Measurements from ENCODE around the gene STARD10. TPM values are rescaled to one million over a fixed set of nuclear protein-coding genes. Genes with fewer than 3 reads are reported as not detected.
A peak's percentile ranks its signal among the peaks of the same experiment; 100 is the strongest.

The STARD10 gene
- total RNA-seq, 2 experiments from 2014 or later: 10.4 to 12.9 TPM

DNA sequence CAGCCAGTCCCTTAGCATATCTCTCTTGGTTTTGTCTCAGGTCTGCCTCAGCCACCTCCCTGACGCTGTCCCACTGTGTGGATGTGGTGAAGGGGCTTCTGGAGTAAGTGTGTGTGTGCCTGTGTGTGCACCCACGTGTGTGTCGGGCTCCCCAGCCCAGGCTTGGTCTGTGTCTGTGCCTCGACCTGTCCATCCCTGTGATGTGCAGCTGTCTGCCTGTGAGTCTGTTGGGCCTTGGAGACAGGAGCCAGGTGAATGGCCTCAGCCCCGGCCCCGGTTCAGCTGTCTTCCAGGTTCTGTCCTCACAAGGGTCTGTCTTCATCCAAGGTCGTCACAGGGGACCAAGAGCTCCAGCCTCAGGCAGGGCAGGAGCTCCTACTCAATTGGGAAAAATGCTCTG, 30.2 kb upstream of the STARD10 start:
- TF ChIP-seq EZH2phosphoT487 (IDR thresholded peaks at IDR 0.05; ENCODE audit: borderline replicate concordance, low read depth, low read length) (no peak), CTCF (conservative IDR thresholded peaks at IDR 0.05; ENCODE audit: low read length) (no peak)
- no TSS peak for BruUV-seq (replicated peaks)
- peaks cover 22% of the 10 kb centered on the region for H3K4me1 ChIP-seq (ENCODE audit: insufficient read depth, low read length, poor library complexity, severe bottlenecking)
- H3K4me2 ChIP-seq (ENCODE audit: low read length): no peak overlapping the region
- H3K4me3 ChIP-seq (ENCODE audit: low read depth, low read length, poor library complexity, severe bottlenecking): no peak overlapping the region
- H2AFZ ChIP-seq (ENCODE audit: low read length): no peak overlapping the region
- no peaks in the 10 kb centered on the region for H4K20me1 ChIP-seq (ENCODE audit: insufficient read depth, low read length)
- ChIA-PET CTCF (ENCODE audit: unreplicated experiment) (no interaction called here), POLR2A (no interaction called here)
- peak overlapping the region; percentile 24 for H3K27ac ChIP-seq (ENCODE audit: low read depth, low read length, poor library complexity, severe bottlenecking)
- H3K36me3 ChIP-seq (ENCODE audit: insufficient read depth, low read length): peaks cover 87% of the 10 kb centered on the region
- no peaks in the 10 kb centered on the region for H3K9me3 ChIP-seq (ENCODE audit: low read length)
- H3K9me2 ChIP-seq (ENCODE audit: insufficient read depth, low read length): no peaks in the 10 kb centered on the region
- H3K79me2 ChIP-seq (ENCODE audit: insufficient read depth, low read depth, low read length): no peaks in the 10 kb centered on the region
- intact Hi-C loops (cut with micrococcal nuclease; ENCODE audit: unreplicated experiment): loop anchor here (1.0 kb wide), 1 partner anchor 25 kb away; no protein-coding TSS in a partner anchor
- DNase-seq (ENCODE audit: low spot score): no peak

DNA sequence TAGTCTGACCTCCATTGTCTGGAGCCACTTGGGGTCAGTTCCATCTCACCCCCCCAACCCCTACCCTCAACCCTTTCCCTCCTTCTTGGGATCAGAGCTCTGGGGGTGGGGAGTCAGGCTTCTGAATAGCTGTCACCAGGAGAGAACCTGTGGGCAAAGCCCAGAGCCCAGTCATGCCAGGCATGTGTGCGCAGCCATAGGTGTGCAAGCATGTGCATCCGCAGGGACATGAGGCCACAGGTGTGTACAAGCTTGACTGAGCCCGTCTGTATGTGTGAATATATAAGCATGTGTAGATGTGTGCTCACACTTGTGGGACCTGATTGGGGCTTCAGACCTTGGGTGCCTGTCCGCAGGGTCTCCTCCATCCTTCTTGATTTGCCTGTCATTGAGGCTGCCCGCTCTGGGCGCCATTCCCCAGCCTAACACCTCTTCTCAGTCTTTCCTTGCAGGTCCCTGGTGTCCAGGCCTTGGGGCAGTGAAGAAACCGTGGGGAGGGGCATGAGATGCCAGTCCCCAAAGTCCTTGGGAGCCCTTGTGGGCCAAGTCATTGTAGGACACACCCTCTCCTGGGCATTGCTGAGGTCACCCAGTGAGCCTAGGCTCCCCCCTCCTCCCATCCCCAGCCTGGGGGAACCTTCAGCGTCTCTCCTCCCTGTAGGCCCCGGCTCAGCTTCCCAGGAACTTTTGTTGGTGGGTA, 29.4 kb upstream of the STARD10 start:
- H3K36me3 ChIP-seq (ENCODE audit: insufficient read depth, low read length): peaks cover 87% of the 10 kb centered on the region
- ChIA-PET CTCF (ENCODE audit: unreplicated experiment) (no interaction called here), POLR2A (interaction anchor here (0.5 kb wide), 1 partner anchor 9 kb away, joined by 3 read pairs; no protein-coding TSS in a partner anchor)
- peak overlapping the region; percentile 59 for H3K27ac ChIP-seq (ENCODE audit: low read depth, low read length, poor library complexity, severe bottlenecking)
- peak overlapping the region; percentile 48; the same call in 1 of the 2 replicates for H3K4me2 ChIP-seq (ENCODE audit: low read length)
- BruUV-seq (replicated peaks): no TSS peak
- intact Hi-C loops (cut with micrococcal nuclease; ENCODE audit: unreplicated experiment): no loop called here
- TF ChIP-seq CTCF (conservative IDR thresholded peaks at IDR 0.05; ENCODE audit: low read length): no peak
- no peak for TF ChIP-seq EZH2phosphoT487 (IDR thresholded peaks at IDR 0.05; ENCODE audit: borderline replicate concordance, low read depth, low read length)
- no peaks in the 10 kb centered on the region for H3K9me3 ChIP-seq (ENCODE audit: low read length)
- H2AFZ ChIP-seq (ENCODE audit: low read length): no peak overlapping the region
- peaks cover 21% of the 10 kb centered on the region for H3K4me1 ChIP-seq (ENCODE audit: insufficient read depth, low read length, poor library complexity, severe bottlenecking)
- no peaks in the 10 kb centered on the region for H3K79me2 ChIP-seq (ENCODE audit: insufficient read depth, low read depth, low read length)
- H3K4me3 ChIP-seq (ENCODE audit: low read depth, low read length, poor library complexity, severe bottlenecking): no peak overlapping the region
- H3K9me2 ChIP-seq (ENCODE audit: insufficient read depth, low read length): no peaks in the 10 kb centered on the region
- no peaks in the 10 kb centered on the region for H4K20me1 ChIP-seq (ENCODE audit: insufficient read depth, low read length)
- DNase-seq (ENCODE audit: low spot score): no peak

Data from OCI-LY7 (cell line).